Neural cell (in vitro differentiated cells): Measurements from ENCODE around the gene EBF3. TPM values are rescaled to one million over a fixed set of nuclear protein-coding genes. Genes with fewer than 3 reads are reported as not detected.

Experiments
- H2AFZ ChIP-seq: fragments of 200-600, 300-800 bp; sonication (generic), shearing (Covaris generic); 2 replicates; pipeline ENCODE4 v1.6.0; 2014; ENCODE audit warnings: low read depth, mild to moderate bottlenecking, antibody characterized with exemption, low read length, moderate library complexity
- H3F3A ChIP-seq: fragments of 200-600 bp; shearing (Covaris generic); 2 replicates; pipeline ENCODE4 v1.6.1; 2016; ENCODE audit warnings: mild to moderate bottlenecking, moderate library complexity, mixed read lengths, antibody characterized with exemption, low read length; ENCODE audit not compliant: insufficient read depth, poor library complexity, severe bottlenecking
- H3K27ac ChIP-seq: fragments of 200-600, 300-800 bp; sonication (generic), shearing (Covaris generic); 2 replicates; pipeline ENCODE4 v1.5.1; 2014; ENCODE audit warnings: mild to moderate bottlenecking, low read length, moderate library complexity
- H3K27me3 ChIP-seq: fragments of 300-800, 200-600 bp; sonication (generic), shearing (Covaris generic); 2 replicates; pipeline ENCODE4 v1.6.0; 2014; ENCODE audit warnings: mild to moderate bottlenecking, low read depth, low read length, moderate library complexity; ENCODE audit not compliant: insufficient read depth
- H3K36me3 ChIP-seq: fragments of 300-800, 200-600 bp; sonication (generic), shearing (Covaris generic); 2 replicates; pipeline ENCODE4 v1.5.1; 2014; ENCODE audit warnings: mild to moderate bottlenecking, antibody characterized with exemption, low read length, moderate library complexity; ENCODE audit not compliant: insufficient read depth
- H3K4me2 ChIP-seq: fragments of 300-800, 200-600 bp; sonication (generic), shearing (Covaris generic); 2 replicates; pipeline ENCODE4 v1.6.0; 2014; ENCODE audit warnings: mild to moderate bottlenecking, low read length
- H3K4me3 ChIP-seq: fragments of 300-800, 200-600 bp; sonication (generic), shearing (Covaris generic); 2 replicates; pipeline ENCODE4 v1.5.1; 2014; ENCODE audit warnings: mild to moderate bottlenecking, low read length, moderate library complexity
- H3K79me2 ChIP-seq: fragments of 200-600 bp; shearing (Covaris generic); replicated peaks from 2 replicates; pipeline ENCODE4 v1.6.0; 2014; ENCODE audit warnings: mild to moderate bottlenecking, low read length, moderate library complexity; ENCODE audit not compliant: insufficient read depth
- H3K9ac ChIP-seq: fragments of 300-800, 200-600 bp; sonication (generic), shearing (Covaris generic); 2 replicates; pipeline ENCODE4 v1.6.1; 2016; ENCODE audit warnings: mild to moderate bottlenecking, low read length, mixed read lengths
- H3K9me2 ChIP-seq: fragments of 200-600 bp; shearing (Covaris generic); 2 replicates; pipeline ENCODE4 v1.6.1; 2016; ENCODE audit warnings: mild to moderate bottlenecking, low read length, mixed read lengths; ENCODE audit not compliant: insufficient read depth
- H3K9me3 ChIP-seq: fragments of 200-600, 300-800 bp; sonication (generic), shearing (Covaris generic); 2 replicates; pipeline ENCODE4 v1.6.1; 2016; ENCODE audit warnings: mild to moderate bottlenecking, mixed run types, low read length, moderate library complexity, mixed read lengths
- H4K20me1 ChIP-seq: fragments of 200-600 bp; shearing (Covaris generic); 2 replicates; pipeline ENCODE4 v1.6.1; 2016; ENCODE audit warnings: mild to moderate bottlenecking, mixed run types; ENCODE audit not compliant: insufficient read depth
- EP300 ChIP-seq: fragments of 450-650 bp; conservative IDR thresholded peaks from 2 replicates; pipeline ENCODE4 v1.6.1; 2014; ENCODE audit warnings: antibody characterized with exemption, mild to moderate bottlenecking, moderate library complexity; ENCODE audit not compliant: poor library complexity, severe bottlenecking
- EZH2 ChIP-seq: fragments of 200-600, 300-800 bp; shearing (Covaris generic), sonication (generic); IDR thresholded peaks from 2 replicates; pipeline ENCODE4 v1.6.1; 2014; ENCODE audit warnings: antibody characterized with exemption, low read length, borderline replicate concordance, mild to moderate bottlenecking; ENCODE audit not compliant: insufficient read depth, poor library complexity, severe bottlenecking
- MXI1 ChIP-seq: fragments of 450-650 bp; conservative IDR thresholded peaks from 2 replicates; pipeline ENCODE4 v1.6.1; 2014; ENCODE audit warnings: antibody characterized with exemption, mild to moderate bottlenecking; ENCODE audit not compliant: poor library complexity, severe bottlenecking
- POLR2AphosphoS5 ChIP-seq: IDR thresholded peaks from 2 replicates; pipeline ENCODE4 v1.6.1; 2012
- RAD21 ChIP-seq: fragments of 450-650 bp; conservative IDR thresholded peaks from 2 replicates; pipeline ENCODE4 v1.6.1; 2014; ENCODE audit warnings: antibody characterized with exemption, mild to moderate bottlenecking, moderate library complexity
- SMC3 ChIP-seq: fragments of 450-650 bp; conservative IDR thresholded peaks from 2 replicates; pipeline ENCODE4 v1.6.1; 2014; ENCODE audit warnings: antibody characterized with exemption, mild to moderate bottlenecking, moderate library complexity; ENCODE audit not compliant: poor library complexity
- TAF1 ChIP-seq: IDR thresholded peaks from 2 replicates; pipeline ENCODE4 v1.6.1; 2012; ENCODE audit warnings: low read depth
- polyA plus RNA-seq: library from polyadenylated mRNA; depleted of rRNA; stranded (reverse); fragments of >200 nt; gene quantifications from 2 replicates; pipeline ENCODE4 v1.2.3, GENCODE V29; 2014
- TF ChIP-seq, protein P1 (sequence below): IDR thresholded peaks from 2 replicates; pipeline ENCODE4 v1.6.1; 2012; ENCODE audit warnings: borderline replicate concordance
- TF ChIP-seq, protein P2 (sequence below): fragments of 450-650 bp; IDR thresholded peaks from 2 replicates; pipeline ENCODE4 v1.5.1; 2014; ENCODE audit warnings: antibody characterized with exemption, mild to moderate bottlenecking, moderate library complexity; ENCODE audit not compliant: poor library complexity, severe bottlenecking

The EBF3 gene
- polyA plus RNA-seq, 1 donor from 2014 or later = 0.38 TPM

DNA sequence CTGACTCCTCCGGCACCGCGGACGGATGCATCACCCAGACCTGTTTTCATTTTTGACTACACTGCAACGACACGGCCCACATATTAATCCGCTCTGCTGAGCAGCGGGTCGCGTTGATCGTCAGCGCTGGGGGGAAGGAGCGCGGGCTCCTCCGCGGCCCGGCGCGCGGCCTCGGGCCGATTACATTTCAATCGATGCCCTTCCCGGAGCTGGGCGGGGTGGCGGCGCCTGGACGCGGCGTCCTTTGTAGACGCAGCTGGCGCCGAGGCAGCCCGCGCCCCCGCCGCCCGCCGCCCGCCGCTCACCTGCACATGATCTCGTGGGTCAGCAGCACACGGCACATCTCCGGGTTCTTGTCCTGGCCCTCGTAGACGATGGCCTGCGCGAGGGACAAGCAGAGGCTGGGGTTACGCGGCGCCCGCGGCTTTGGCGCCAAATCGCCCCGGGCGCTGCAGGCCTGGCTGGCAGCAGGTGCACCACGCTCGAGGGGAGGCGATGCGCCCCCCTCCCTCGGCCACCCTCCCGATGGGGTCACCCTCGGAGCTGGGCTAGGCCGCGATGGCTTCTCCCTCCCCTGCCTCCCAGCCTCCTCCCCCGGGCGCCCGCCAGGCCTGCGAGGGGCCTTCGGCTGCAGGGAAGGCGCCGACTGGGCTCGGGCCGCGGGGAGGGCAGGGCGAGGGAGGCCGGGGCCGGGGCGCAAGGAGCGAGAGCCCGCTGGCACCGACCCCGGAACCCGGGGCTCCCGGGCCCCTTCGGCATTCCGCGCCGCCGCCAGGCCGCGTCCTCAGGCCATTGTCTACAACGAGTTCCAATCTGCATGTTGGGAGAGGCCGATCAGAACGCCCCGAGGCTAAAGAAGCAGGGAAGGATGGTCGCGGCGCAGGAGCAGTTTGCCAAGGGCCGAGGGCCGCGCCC is 5.2 kb downstream of the EBF3 start:
- Histone ChIP-seq H4K20me1 (no peaks in the 10 kb centered on the region), H3F3A (no peaks in the 10 kb centered on the region), H3K4me3 (peak overlapping the region; percentile 43), H3K9me3 (no peaks in the 10 kb centered on the region), H2AFZ (no peak overlapping the region), H3K27ac (no peak overlapping the region), H3K4me2 (no peak overlapping the region), H3K36me3 (no peaks in the 10 kb centered on the region), H3K27me3 (peaks cover 95% of the 10 kb centered on the region), H3K9me2 (no peaks in the 10 kb centered on the region), H3K79me2 (no peaks in the 10 kb centered on the region), H3K9ac (no peak overlapping the region)
- TF ChIP-seq EP300 = no peak
- no peak for TF ChIP-seq MXI1
- TF ChIP-seq EZH2 = peak; percentile 82

DNA sequence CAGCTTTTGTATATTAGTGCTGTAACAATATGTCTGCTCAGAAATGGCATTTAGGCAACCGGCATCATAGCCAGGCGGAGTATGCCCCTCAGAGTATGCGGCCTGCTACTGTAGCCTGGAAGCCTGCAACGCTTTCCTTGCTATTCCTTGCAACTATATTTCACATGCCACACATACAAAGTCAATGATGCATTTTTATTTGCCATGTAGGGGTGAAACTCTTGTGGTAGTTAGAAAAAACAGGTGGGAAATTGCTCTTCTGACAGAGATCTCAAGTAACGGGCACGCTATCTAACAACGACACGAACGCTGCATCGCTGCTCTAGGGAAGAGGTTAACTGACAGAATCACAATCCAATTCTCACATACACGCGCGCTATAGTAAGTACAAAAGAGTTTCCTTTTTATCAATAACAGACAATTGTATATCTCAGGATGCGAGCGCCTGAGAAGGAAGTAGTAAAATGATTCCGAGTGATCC is 5.9 kb downstream of the EBF3 start:
- Histone ChIP-seq H3F3A (no peaks in the 10 kb centered on the region), H3K4me2 (no peak overlapping the region), H3K79me2 (no peaks in the 10 kb centered on the region), H3K36me3 (no peaks in the 10 kb centered on the region), H3K9ac (no peak overlapping the region), H3K9me3 (no peaks in the 10 kb centered on the region), H3K27ac (no peak overlapping the region), H3K27me3 (peaks cover 94% of the 10 kb centered on the region), H2AFZ (no peak overlapping the region), H3K9me2 (no peaks in the 10 kb centered on the region), H4K20me1 (no peaks in the 10 kb centered on the region), H3K4me3 (peak overlapping the region; percentile 43)
- TF ChIP-seq TAF1 = no peak
- TF ChIP-seq EZH2 = no peak
- peak; percentile 71 for TF ChIP-seq POLR2AphosphoS5
- TF ChIP-seq, protein P1, sequence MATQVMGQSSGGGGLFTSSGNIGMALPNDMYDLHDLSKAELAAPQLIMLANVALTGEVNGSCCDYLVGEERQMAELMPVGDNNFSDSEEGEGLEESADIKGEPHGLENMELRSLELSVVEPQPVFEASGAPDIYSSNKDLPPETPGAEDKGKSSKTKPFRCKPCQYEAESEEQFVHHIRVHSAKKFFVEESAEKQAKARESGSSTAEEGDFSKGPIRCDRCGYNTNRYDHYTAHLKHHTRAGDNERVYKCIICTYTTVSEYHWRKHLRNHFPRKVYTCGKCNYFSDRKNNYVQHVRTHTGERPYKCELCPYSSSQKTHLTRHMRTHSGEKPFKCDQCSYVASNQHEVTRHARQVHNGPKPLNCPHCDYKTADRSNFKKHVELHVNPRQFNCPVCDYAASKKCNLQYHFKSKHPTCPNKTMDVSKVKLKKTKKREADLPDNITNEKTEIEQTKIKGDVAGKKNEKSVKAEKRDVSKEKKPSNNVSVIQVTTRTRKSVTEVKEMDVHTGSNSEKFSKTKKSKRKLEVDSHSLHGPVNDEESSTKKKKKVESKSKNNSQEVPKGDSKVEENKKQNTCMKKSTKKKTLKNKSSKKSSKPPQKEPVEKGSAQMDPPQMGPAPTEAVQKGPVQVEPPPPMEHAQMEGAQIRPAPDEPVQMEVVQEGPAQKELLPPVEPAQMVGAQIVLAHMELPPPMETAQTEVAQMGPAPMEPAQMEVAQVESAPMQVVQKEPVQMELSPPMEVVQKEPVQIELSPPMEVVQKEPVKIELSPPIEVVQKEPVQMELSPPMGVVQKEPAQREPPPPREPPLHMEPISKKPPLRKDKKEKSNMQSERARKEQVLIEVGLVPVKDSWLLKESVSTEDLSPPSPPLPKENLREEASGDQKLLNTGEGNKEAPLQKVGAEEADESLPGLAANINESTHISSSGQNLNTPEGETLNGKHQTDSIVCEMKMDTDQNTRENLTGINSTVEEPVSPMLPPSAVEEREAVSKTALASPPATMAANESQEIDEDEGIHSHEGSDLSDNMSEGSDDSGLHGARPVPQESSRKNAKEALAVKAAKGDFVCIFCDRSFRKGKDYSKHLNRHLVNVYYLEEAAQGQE = no peak
- TF ChIP-seq SMC3 = peak; percentile 84
- no peak for TF ChIP-seq EP300
- TF ChIP-seq, protein P2, sequence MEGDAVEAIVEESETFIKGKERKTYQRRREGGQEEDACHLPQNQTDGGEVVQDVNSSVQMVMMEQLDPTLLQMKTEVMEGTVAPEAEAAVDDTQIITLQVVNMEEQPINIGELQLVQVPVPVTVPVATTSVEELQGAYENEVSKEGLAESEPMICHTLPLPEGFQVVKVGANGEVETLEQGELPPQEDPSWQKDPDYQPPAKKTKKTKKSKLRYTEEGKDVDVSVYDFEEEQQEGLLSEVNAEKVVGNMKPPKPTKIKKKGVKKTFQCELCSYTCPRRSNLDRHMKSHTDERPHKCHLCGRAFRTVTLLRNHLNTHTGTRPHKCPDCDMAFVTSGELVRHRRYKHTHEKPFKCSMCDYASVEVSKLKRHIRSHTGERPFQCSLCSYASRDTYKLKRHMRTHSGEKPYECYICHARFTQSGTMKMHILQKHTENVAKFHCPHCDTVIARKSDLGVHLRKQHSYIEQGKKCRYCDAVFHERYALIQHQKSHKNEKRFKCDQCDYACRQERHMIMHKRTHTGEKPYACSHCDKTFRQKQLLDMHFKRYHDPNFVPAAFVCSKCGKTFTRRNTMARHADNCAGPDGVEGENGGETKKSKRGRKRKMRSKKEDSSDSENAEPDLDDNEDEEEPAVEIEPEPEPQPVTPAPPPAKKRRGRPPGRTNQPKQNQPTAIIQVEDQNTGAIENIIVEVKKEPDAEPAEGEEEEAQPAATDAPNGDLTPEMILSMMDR = peak; percentile 77
- no peak for TF ChIP-seq MXI1
- TF ChIP-seq RAD21 = peak; percentile 86
